GM12891 (cell line): ENCODE measurements around the gene G6PD.

ENCODE experiments used
- POLR2AphosphoS5 ChIP-seq: IDR thresholded peaks from 2 replicates; pipeline ENCODE4 v1.6.1; 2011; ENCODE audit warnings: low read depth, low read length, control low read depth
- TAF1 ChIP-seq: IDR thresholded peaks from 2 replicates; pipeline ENCODE4 v1.6.1; 2011; ENCODE audit warnings: low read depth, low read length, control low read depth

DNA sequence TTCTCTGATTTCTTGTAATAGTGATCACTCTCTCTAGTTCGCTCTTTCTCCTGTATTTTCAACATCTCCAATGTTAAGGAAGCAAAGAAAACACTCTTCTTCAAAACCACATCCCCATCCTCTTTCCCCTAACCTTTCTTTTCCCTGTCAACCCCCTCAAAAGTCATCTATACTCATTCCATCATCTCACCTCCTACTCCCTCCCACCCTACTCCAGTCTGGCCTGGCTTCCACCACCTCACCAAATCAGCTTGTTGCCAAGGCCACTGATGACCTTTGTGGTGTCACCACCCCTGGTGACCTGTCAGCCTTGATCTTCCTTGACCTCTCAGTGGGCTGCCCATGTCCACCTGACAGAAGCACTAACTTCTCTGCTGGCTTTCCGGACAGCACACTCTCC is 32.9 kb downstream of the G6PD start:
- TF ChIP-seq POLR2AphosphoS5: no peak
- no peak for TF ChIP-seq TAF1
